GM18520 (cell line): ENCODE measurements around the gene ACOT2.
A peak's percentile ranks its signal among the peaks of the same experiment; 100 is the strongest.
"Not testable (repeated sequence)": the region's sequence is repeated elsewhere in the genome, so short reads cannot be mapped to it uniquely, and the experiment has no call there.

Experiments used
- ATAC-seq: cut with Tn5 transposase; IDR thresholded peaks from one replicate; pipeline ENCODE4 v1.9.1; 2021; ENCODE audit not compliant: unreplicated experiment

The ACOT2 gene

GRCh38 chr14:73567358-73567757 lies 1.7 kb upstream of the ACOT2 start:
- ATAC-seq = no peak

DNA sequence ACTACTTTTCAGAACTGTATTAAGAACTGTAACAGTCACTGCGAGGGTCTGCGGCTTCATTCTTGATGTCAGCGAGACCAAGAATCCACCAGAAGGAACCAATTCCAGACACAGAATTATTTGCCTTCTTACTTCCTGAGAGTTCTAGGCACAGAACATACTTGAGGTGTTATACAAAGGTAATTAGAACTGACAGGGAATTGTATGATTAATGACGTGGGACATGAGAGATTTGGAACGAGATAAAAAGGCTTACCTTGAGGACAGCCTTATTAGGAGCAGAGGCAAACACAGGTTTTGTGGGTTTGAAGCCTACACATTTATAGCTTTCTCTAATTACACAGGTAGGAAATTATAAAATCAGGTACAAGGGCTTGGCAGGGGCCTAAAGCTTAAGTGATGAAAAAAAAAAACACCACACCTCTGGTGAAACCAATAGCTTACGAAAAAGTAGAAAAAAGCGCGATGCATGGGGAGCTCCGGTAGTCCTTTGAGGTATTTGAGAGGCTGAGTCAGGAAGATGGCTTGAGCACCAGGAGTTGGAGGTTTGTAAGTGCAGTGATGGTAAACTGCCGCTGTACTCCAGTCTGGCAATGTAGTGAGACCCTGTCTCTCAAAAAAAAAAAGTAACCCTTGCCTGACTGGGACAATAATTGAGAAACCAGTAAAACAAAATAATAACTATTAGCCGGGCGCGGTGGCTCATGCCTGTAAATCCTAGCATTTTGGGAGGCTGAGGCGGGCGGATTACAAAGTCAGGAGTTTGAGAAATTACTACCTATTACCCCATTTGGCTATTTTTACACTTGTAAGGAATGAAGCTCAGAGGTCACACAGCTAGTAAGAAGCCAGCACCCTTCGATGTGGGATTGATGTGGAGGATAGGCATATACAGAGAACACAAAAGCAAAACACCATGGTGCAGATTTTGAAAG lies 795 bp upstream of the ACOT2 start:
- no peak for ATAC-seq

DNA sequence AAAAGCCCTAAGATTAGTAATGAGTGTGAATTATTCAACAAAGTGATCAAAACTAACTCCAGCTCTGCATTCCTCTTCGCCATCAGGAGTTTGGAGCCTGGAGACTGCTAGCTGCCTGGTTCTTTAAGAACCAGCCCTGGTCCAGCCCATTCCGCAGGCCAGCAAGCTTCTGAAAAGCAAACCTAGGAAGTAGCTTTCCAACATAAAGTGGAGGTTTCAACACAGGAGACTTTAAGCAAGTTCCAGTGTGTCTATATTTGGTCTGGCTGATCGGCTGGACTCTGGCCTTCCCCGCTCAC lies 178 bp upstream of the ACOT2 start:
- ATAC-seq = not testable (repeated sequence)

DNA sequence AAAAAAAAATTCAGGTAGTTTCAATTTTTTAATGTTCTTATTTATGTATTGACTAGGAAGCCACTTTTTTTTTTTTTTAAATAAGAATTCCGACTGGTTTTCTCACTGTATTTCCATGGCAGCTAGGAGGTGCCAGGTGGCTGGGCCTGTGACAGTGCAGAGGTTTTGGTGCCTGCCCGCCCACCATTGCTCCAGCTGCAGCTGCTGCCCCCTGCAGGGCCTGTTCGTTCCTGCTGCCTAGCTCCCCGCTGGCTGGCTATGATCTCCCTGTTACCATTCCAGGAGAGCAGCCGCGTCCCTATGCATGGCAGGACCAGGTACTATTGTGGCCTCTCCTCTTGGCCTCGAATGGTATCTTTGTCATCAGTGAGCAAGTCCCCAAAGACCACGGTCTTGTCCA lies 1.9 kb downstream of the ACOT2 start:
- peak; percentile 41 for ATAC-seq

- not testable (repeated sequence) for ATAC-seq
These were observed 4.0 kb downstream of the ACOT2 start for GRCh38 chr14:73573034-73573433.

- not testable (repeated sequence) for ATAC-seq
These were observed 4.7 kb downstream of the ACOT2 start for GRCh38 chr14:73573740-73574139.

DNA sequence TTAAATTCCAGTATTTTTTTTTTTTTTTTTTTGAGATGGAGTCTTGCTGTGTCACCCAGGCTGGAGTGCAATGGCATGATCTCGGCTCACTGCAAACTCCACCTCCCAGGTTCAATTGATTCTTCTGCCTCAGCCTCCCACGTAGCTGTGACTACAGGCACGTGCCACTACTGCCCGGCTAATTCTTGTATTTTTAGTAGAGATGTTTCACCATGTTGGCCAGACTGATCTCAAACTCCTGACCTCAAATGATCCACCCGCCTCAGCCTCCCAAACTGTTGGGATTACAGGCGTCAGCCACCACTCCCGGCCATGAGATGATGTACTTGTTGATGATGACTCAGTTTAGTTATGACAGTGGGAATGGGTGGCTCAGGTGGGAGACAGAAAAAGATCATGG lies 5.2 kb downstream of the ACOT2 start:
- ATAC-seq = not testable (repeated sequence)

DNA sequence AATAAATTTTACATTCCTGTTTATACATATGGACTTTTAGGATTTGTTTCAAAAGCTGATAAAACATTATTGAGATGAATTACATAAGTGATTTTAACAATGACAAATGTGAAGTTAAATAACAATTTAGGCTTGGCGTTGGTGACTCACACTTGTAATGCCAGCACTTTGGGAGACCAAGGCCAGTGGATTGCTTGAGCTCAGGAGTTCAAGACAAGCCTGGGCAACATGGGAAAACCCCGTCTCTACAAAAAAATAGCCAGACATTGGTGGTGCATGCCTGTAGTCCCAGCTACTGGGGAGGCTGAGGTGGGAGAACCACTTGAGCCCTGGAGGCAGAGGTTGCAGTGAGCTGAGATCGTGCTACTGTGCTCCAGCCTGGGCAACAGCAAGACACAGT lies 7.4 kb downstream of the ACOT2 start:
- ATAC-seq = no peak

GRCh38 chr14:73577214-73577613 lies 8.2 kb downstream of the ACOT2 start:
- not testable (repeated sequence) for ATAC-seq

DNA sequence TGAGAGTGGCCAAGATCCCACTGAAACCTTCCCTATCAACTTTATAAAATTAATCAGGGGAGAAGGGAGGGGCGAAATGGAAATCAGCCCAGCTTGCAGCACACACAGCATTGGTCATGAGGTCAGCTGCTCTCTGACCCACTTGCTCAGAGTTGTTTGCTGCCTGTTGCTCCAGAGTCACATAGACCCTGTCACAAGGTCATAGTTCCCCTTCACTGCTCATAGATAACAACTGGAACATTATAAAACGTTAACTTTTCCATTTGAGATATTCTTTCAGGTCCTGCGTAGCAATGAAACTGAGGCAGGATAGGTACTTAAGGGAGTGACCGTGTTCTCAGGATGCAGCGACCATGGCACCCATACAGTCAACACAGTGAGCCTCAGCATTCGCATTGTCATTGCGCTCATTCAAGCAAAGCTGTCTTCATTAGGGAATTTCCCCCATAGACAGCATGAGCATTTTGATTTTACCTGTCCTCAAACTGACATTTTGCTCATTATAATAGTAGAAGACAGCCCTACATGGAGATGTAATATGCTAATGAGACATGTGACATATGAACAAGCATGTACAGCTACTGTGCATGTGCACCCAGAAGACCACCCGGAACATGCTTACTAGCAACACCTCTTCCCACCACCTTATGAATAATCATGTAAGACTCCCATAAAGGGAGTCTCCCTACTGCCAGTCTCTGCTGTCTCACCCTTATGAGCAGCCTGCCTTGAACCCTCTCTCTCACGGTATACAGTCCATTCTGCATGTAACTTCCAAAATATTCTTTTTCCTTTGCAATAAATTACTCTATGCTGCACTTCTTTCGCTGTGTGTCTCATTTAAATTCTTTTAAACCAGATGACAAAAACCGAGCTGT lies 13.3 kb downstream of the ACOT2 start:
- ATAC-seq = not testable (repeated sequence)

DNA sequence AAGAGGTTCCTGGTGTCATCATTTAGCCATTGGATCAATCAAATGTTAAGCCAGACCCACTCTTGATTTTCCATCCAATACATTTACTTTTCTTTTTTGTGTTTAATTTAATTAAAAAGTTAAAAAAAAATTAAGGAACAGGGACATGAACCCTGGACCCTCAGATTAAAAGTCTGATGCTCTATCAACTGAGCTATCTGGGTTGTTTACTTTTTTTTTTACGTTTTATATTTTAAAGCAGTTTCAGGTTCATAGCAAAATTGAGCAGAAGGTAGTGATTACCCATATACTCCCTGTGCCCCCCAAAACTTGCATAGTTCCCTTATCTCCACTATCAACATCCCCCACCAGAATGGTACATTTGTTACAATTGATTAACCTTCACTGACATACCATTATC lies 19.7 kb downstream of the ACOT2 start:
- no peak for ATAC-seq

DNA sequence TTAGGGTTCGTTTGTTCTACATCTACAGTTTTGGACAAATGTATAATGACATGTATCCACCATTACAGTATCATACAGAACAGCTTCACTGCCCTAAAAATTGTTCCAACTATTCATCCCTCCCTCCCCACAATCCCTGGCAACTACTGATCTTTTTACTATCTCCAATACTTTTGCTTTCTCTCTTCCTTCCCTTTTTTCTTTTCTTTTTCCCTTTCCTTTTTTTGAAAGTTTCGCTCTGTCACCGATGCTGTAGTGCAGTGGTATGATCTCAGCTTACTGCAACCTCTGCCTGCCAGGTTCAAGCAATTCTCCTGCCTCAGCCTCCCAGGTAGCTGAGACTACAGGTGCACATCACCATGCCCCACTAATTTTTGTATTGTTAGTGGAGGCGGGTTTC lies 20.1 kb downstream of the ACOT2 start:
- ATAC-seq = no peak

DNA sequence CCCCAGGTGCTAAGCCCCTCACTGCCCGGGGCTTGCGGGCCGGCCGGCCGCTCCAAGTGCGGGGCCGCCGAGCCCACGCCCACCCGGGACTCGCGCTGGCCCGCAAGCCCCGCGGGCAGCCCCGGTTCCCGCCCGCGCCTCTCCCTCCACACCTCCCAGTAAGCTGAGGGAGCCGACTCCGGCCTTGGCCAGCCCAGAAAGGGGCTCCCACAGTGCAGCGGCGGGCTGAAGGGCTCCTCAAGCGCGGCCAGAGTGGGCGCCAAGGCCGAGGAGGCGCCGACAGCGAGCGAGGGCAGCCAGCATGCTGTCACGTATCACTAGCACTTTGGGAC lies 21.6 kb downstream of the ACOT2 start:
- not testable (repeated sequence) for ATAC-seq

- ATAC-seq = peak; percentile 40
These were observed 22.9 kb downstream of the ACOT2 start, which contains the start of gene ACOT4 for GRCh38 chr14:73591690-73592449. Gene ACOT4, plus strand, starts transcription at chr14:73591873. Its CDS starts 87 bp downstream, at chr14:73591960.

DNA sequence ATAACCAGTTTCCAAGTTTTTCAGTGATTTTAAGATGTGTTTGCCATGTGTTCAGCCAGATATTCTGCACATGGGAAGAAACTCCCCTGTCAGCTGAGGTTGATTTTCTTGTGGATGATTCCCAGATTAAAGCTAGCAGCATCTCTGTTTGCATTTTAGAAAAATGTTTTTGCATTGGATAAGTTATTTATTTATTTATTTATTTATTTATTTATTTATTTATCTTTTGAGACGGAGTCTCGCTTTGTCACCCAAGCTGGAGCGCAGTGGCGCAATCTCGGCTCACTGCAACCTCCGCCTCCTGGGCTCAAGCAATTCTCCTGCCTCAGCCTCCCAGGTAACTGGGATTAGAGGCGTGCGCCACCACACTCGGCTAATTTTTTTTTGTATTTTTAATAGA lies 25.5 kb downstream of the ACOT2 start:
- ATAC-seq = no peak

DNA sequence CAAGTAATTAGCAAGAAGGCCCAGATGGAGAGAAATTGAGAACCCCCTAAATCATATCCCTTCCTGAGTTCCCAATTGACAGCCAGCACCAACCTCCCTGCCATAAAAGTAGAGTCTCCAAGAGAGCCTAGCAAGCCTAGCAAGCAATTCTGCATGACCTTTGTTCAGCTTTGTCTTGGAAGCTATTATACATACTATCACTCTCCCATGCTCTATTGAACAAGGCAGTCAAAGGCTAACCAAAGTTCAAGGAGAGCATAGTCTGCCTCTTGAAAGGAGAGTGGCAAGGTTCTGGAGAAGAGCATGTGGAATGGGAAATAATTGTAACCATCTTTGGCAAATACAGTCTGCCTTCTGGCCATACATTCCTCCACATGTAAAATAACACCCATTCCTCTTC lies 30.5 kb downstream of the ACOT2 start:
- ATAC-seq = no peak

DNA sequence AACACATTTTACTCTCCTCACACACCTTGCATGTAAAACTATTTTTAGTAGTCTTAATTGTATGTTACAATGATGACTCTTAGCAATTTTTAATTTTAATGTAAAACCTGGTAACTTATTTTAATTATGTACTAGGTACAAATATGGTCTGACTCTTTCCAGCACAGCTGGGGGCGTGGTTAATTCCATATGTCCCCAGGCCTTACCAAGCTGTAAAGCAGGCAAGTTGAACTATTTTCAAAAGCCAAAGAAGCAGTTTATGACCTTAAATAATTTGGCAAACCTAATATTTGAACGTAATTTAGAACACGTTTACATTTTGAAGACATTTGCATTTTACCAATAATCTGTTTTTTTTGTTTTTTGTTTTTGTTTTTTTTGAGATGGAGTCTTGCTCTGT lies 34.0 kb downstream of the ACOT2 start:
- no peak for ATAC-seq

- no peak for ATAC-seq
These were observed 37.3 kb downstream of the ACOT2 start for GRCh38 chr14:73606271-73606670.

DNA sequence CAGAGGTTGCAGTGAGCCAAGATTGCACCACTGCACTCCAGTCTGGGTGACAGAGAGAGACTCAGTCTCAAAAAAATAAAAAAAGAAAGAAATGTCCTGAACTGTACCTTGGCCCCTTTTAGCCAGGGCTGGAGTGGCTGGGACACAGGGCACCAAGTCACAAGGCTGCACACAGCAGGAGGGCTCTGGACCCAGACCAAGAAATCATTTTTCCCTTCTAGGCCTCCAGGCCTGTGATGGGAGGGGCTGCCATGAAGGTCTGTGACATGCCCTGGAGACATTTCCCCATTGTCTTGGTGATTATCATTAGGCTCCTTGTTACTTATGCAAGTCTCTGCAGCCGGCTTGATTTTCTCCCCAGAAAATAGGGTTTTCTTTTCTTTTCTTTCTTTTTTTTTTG lies 38.2 kb downstream of the ACOT2 start:
- no peak for ATAC-seq

GRCh38 chr14:73610687-73611086 lies 41.7 kb downstream of the ACOT2 start:
- ATAC-seq = no peak

DNA sequence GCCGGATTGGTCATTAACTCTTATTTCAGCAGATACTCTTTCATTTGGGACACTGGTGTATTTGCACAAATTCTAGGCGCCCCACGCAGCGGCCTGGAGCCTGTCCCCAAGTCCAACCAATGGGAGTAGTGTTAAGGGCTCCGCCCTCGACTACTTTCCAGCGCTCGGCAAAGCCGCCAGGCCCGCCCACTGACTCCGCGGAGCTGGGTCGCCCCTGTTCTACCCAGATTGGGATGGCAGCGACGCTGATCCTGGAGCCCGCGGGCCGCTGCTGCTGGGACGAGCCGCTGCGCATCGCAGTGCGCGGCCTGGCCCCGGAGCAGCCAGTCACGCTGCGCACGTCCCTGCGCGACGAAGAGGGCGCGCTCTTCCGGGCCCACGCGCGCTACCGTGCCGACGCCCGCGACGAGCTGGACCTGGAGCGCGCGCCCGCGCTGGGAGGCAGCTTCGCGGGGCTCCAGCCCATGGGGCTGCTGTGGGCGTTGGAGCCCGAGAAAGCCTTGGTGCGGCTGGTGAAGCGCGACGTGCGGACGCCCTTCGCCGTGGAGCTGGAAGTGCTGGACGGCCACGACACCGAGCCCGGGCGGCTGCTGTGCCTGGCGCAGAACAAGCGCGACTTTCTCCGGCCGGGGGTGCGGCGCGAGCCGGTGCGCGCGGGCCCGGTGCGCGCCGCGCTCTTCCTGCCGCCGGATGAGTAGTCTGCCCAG lies 43.5 kb downstream of the ACOT2 start, which contains the start of gene ACOT6:
Gene ACOT6, plus strand, starts transcription at position 179 of the 707 bp plus-strand sequence. Its CDS starts 55 bp downstream, at position 234.
- ATAC-seq = peak; percentile 69
